ENCODE results near the gene ACKR3. TPM values are rescaled to one million over a fixed set of nuclear protein-coding genes. Genes with fewer than 3 reads are reported as not detected.

The ACKR3 gene
- total RNA-seq, 1 experiment from 2014 or later: 19.6 TPM

GRCh38 chr2:236525411-236525997, 44.1 kb upstream of the ACKR3 start:
- Histone ChIP-seq H3K79me2 (ENCODE audit: low read depth) (no peaks in the 10 kb centered on the region), H3K27ac (no peak overlapping the region), H3K9me3 (ENCODE audit: insufficient read depth, low read depth) (no peaks in the 10 kb centered on the region), H3K36me3 (ENCODE audit: low read depth) (no peaks in the 10 kb centered on the region), H2AFZ (no peak overlapping the region), H4K20me1 (ENCODE audit: insufficient read depth) (no peaks in the 10 kb centered on the region), H3K4me3 (no peak overlapping the region), H3K4me1 (replicated peaks; ENCODE audit: insufficient read depth) (no peaks in the 10 kb centered on the region), H3K4me2 (no peak overlapping the region), H3F3A (ENCODE audit: insufficient read depth, low read depth) (no peaks in the 10 kb centered on the region), H3K9me2 (ENCODE audit: insufficient read depth) (no peaks in the 10 kb centered on the region), H3K27me3 (ENCODE audit: insufficient read depth, low read depth) (peaks cover 51% of the 10 kb centered on the region)
- intact Hi-C loops (cut with micrococcal nuclease; ENCODE audit: unreplicated experiment): no loop called here
- POLR2A ChIA-PET (ENCODE audit: unreplicated experiment): no interaction called here
- TF ChIP-seq CTCF (conservative IDR thresholded peaks at IDR 0.05) (no peak), EZH2 (IDR thresholded peaks at IDR 0.05; ENCODE audit: low read depth) (no peak)
- CTCF ChIA-PET: no interaction called here
- DNase-seq: no peak
- no TSS peak for BruUV-seq (replicated peaks)

GRCh38 chr2:236526455-236527158, 43.0 kb upstream of the ACKR3 start:
- H3K27me3 ChIP-seq (ENCODE audit: insufficient read depth, low read depth): peaks cover 42% of the 10 kb centered on the region
- ChIA-PET CTCF (interaction anchor here (0.7 kb wide), 1 partner anchor 743 kb away, joined by 11 read pairs; no protein-coding TSS in a partner anchor), POLR2A (ENCODE audit: unreplicated experiment) (no interaction called here)
- no peaks in the 10 kb centered on the region for H3K9me2 ChIP-seq (ENCODE audit: insufficient read depth)
- no peaks in the 10 kb centered on the region for H3K9me3 ChIP-seq (ENCODE audit: insufficient read depth, low read depth)
- H2AFZ ChIP-seq: no peak overlapping the region
- TF ChIP-seq EZH2 (IDR thresholded peaks at IDR 0.05; ENCODE audit: low read depth) (no peak), CTCF (conservative IDR thresholded peaks at IDR 0.05) (no peak)
- intact Hi-C loops (cut with micrococcal nuclease; ENCODE audit: unreplicated experiment): no loop called here
- no peaks in the 10 kb centered on the region for H4K20me1 ChIP-seq (ENCODE audit: insufficient read depth)
- H3K4me3 ChIP-seq: no peak overlapping the region
- DNase-seq: no peak
- no peaks in the 10 kb centered on the region for H3K79me2 ChIP-seq (ENCODE audit: low read depth)
- no TSS peak for BruUV-seq (replicated peaks)
- no peaks in the 10 kb centered on the region for H3K36me3 ChIP-seq (ENCODE audit: low read depth)
- H3F3A ChIP-seq (ENCODE audit: insufficient read depth, low read depth): no peaks in the 10 kb centered on the region
- H3K27ac ChIP-seq: no peak overlapping the region
- H3K4me1 ChIP-seq (replicated peaks; ENCODE audit: insufficient read depth): no peaks in the 10 kb centered on the region
- no peak overlapping the region for H3K4me2 ChIP-seq

- Histone ChIP-seq H2AFZ (no peak overlapping the region), H3K9me3 (ENCODE audit: insufficient read depth, low read depth) (no peaks in the 10 kb centered on the region), H3F3A (ENCODE audit: insufficient read depth, low read depth) (no peaks in the 10 kb centered on the region), H3K4me2 (no peak overlapping the region), H3K27ac (no peak overlapping the region), H4K20me1 (ENCODE audit: insufficient read depth) (no peaks in the 10 kb centered on the region), H3K9me2 (ENCODE audit: insufficient read depth) (no peaks in the 10 kb centered on the region), H3K79me2 (ENCODE audit: low read depth) (no peaks in the 10 kb centered on the region), H3K4me3 (no peak overlapping the region), H3K36me3 (ENCODE audit: low read depth) (no peaks in the 10 kb centered on the region), H3K4me1 (replicated peaks; ENCODE audit: insufficient read depth) (no peaks in the 10 kb centered on the region), H3K27me3 (ENCODE audit: insufficient read depth, low read depth) (peaks cover 42% of the 10 kb centered on the region)
- no TSS peak for BruUV-seq (replicated peaks)
- TF ChIP-seq CTCF (conservative IDR thresholded peaks at IDR 0.05) (no peak), EZH2 (IDR thresholded peaks at IDR 0.05; ENCODE audit: low read depth) (no peak)
- CTCF ChIA-PET: no interaction called here
- POLR2A ChIA-PET (ENCODE audit: unreplicated experiment): no interaction called here
- intact Hi-C loops (cut with micrococcal nuclease; ENCODE audit: unreplicated experiment): no loop called here
- DNase-seq: no peak
Observed at GRCh38 chr2:236527159-236527630, 42.4 kb upstream of the ACKR3 start.
